PC-9 (cell line): ENCODE results near the gene EIF5.

Source experiments
- EZH2 ChIP-seq: fragments of 200-600 bp; sonication (generic); IDR thresholded peaks from 2 replicates; pipeline ENCODE4 v1.8.0; 2017; ENCODE audit warnings: antibody characterized with exemption, low read depth
- TF ChIP-seq, protein P1 (sequence below): fragments of 200-600 bp; sonication (generic); conservative IDR thresholded peaks from 2 replicates; pipeline ENCODE4 v1.6.1; 2017; ENCODE audit warnings: mixed run types, antibody characterized with exemption, mild to moderate bottlenecking, moderate library complexity

DNA sequence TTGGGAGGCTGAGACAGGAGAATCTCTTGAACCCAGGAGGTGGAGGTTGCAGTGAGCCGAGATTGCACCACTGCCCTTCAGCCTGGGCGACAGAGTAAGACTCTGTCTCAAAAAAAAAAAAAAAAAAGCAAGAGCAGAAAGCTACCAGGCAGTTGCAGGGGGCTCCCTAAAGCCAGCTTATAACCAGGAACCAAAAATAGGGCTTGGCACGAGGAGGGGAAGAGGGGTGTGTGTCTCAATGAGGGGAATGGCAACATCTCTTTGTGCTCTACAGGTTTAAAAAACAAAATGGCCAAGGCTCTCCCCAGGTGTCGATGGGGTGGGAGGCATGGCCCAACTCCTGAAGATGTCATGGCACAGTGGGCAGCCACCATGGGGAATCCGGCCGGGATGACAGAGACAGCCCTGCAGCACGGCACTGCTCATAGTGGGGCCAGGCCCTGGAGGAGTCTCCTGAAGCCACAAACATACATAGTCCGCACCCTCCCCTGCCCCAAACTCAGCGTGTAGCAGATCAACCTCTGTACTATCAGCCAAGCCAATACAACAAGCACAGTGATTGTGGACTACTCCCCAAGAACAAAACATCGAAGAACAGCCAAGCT is 16.0 kb upstream of the EIF5 start:
- TF ChIP-seq, protein P1, sequence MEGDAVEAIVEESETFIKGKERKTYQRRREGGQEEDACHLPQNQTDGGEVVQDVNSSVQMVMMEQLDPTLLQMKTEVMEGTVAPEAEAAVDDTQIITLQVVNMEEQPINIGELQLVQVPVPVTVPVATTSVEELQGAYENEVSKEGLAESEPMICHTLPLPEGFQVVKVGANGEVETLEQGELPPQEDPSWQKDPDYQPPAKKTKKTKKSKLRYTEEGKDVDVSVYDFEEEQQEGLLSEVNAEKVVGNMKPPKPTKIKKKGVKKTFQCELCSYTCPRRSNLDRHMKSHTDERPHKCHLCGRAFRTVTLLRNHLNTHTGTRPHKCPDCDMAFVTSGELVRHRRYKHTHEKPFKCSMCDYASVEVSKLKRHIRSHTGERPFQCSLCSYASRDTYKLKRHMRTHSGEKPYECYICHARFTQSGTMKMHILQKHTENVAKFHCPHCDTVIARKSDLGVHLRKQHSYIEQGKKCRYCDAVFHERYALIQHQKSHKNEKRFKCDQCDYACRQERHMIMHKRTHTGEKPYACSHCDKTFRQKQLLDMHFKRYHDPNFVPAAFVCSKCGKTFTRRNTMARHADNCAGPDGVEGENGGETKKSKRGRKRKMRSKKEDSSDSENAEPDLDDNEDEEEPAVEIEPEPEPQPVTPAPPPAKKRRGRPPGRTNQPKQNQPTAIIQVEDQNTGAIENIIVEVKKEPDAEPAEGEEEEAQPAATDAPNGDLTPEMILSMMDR: no peak
- no peak for TF ChIP-seq EZH2
